Panc1 (cell line): ENCODE measurements around the gene OTOG. TPM values are rescaled to one million over a fixed set of nuclear protein-coding genes. Genes with fewer than 3 reads are reported as not detected.

Experiments
- ATAC-seq: fragments of 200-7000 bp; cut with Tn5 transposase; 2 replicates; pipeline ENCODE4 v1.9.1; 2020; ENCODE audit warnings: mild to moderate bottlenecking, moderate library complexity
- BruUV-seq: library from RNA; stranded (reverse); fragments of 400-500 nt; replicated peaks from 2 replicates; lab custom pipeline; 2021; lab: Mats Ljungman, UMichigan
- CTCF ChIA-PET: fragments of 300-600 bp; sonication (Branson Sonifier 250); formaldehyde crosslinking; loops from one replicate; lab custom pipeline; 2022; ENCODE audit warnings: antibody characterized with exemption; lab: Charles Lee
- POLR2A ChIA-PET: fragments of 300-600 bp; sonication (Branson Sonifier 250); formaldehyde crosslinking; loops from one replicate; lab custom pipeline; 2022; ENCODE audit warnings: antibody characterized with exemption; lab: Charles Lee
- DNase-seq: peaks from one replicate; pipeline ENCODE4 v3.0.0-alpha.2; 2010; ENCODE audit warnings: low read depth, low spot score
- H3K27ac ChIP-seq: 2 replicates; pipeline ENCODE4 v1.5.1; 2011; ENCODE audit warnings: mild to moderate bottlenecking, low read length, inconsistent platforms
- H3K27me3 ChIP-seq: fragments of 200-500 bp; sonication (Bioruptor generic); 2 replicates; pipeline ENCODE4 v1.6.0; 2014; ENCODE audit warnings: low read length, inconsistent platforms; ENCODE audit not compliant: control insufficient read depth, insufficient read depth
- H3K36me3 ChIP-seq: fragments of 200-500 bp; sonication (Bioruptor generic); 2 replicates; pipeline ENCODE4 v1.5.1; 2014; ENCODE audit warnings: inconsistent platforms, mild to moderate bottlenecking, low read length, moderate library complexity; ENCODE audit not compliant: control insufficient read depth, insufficient read depth
- H3K4me1 ChIP-seq: 2 replicates; pipeline ENCODE4 v1.5.1; 2011; ENCODE audit warnings: inconsistent platforms, mild to moderate bottlenecking, low read length, moderate library complexity; ENCODE audit not compliant: control insufficient read depth, insufficient read depth
- H3K4me3 ChIP-seq, 2 experiments: 2 replicates each; pipeline ENCODE4 v1.5.1; 2011 to 2012; ENCODE audit warnings: low read depth in 2 of 2, low read length in 2 of 2, mild to moderate bottlenecking in 2 of 2, inconsistent platforms in 1 of 2, moderate library complexity in 1 of 2
- H3K9me3 ChIP-seq: fragments of 200-500 bp; sonication (Bioruptor generic); 2 replicates; pipeline ENCODE4 v1.5.1; 2014; ENCODE audit warnings: low read depth, mild to moderate bottlenecking, inconsistent platforms, low read length, moderate library complexity; ENCODE audit not compliant: control insufficient read depth, insufficient read depth
- POLR2AphosphoS5 ChIP-seq: IDR thresholded peaks from 2 replicates; pipeline ENCODE4 v1.6.1; 2012; ENCODE audit warnings: mild to moderate bottlenecking, low read depth, low read length, moderate library complexity
- SIN3A ChIP-seq: IDR thresholded peaks from 2 replicates; pipeline ENCODE4 v1.6.1; 2012; ENCODE audit warnings: low read depth, mild to moderate bottlenecking, low read length, moderate library complexity, borderline replicate concordance; ENCODE audit not compliant: insufficient read depth
- TCF7L2 ChIP-seq: IDR thresholded peaks from 2 replicates; pipeline ENCODE4 v1.6.1; 2011; ENCODE audit warnings: mild to moderate bottlenecking, low read depth, low read length, inconsistent platforms
- in situ Hi-C: cut with HindIII; loops from 2 replicates; pipeline ENCODE4 v1.10.0; 2016; ENCODE audit warnings: low sequenced_read_pairs, low pct_unique_long_range_greater_than_20kb
- intact Hi-C: fragments of 100-400 bp; cut with micrococcal nuclease; formaldehyde crosslinking; loops from one replicate; pipeline ENCODE4 v1.10.0; 2022; ENCODE audit not compliant: unreplicated experiment
- total RNA-seq: library from RNA; stranded (reverse); gene quantifications from one replicate; pipeline ENCODE4 v1.2.1, GENCODE V29; 2021; ENCODE audit not compliant: unreplicated experiment
- TF ChIP-seq, protein P1 (sequence below), 2 experiments: IDR thresholded peaks; 2 replicates each; pipeline ENCODE4 v1.6.1; 2011 to 2012; ENCODE audit warnings: low read depth in 2 of 2, control low read depth in 1 of 2, low read length in 1 of 2, mild to moderate bottlenecking in 1 of 2, moderate library complexity in 1 of 2; ENCODE audit not compliant: insufficient read depth in 1 of 2
- TF ChIP-seq, protein P2 (sequence below): fragments of 450-650 bp; IDR thresholded peaks from 2 replicates; pipeline ENCODE4 v1.5.1; 2017; ENCODE audit warnings: mild to moderate bottlenecking

OTOG gene
- total RNA-seq, 1 experiment from 2014 or later = not detected

DNA sequence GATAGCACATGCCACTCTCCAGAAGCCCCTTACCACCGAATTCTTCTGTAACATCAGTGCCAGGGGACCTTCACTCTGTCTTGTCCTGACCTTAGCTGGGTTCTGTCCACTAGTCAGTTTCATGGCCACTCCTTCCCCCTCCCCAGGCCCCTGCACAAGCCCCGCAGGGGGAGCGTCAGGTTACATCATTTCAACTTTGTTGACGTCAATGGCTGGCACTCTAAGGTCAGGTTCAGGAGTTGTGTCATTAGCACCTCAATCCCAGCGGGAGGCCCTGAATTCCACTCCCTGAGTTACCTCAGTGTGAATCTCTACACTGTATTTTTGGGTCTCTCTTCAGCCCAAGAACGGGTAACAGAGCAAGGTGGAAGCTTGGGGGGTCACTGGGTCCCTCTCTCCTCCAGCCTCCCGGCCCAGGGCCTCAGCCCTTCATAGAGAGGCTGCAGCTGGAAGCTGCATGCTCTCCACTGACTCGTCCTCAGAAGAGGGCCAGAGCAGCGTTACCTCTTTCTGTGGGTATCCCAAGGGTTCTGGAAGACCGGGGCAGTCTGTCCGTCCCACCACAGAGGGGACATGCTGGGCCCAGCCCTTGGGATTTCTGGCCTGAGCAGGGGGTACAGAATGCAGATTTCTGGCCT is 13.2 kb upstream of the OTOG start:
- Histone ChIP-seq H3K36me3 (no peaks in the 10 kb centered on the region), H3K27ac (no peak overlapping the region), H3K9me3 (no peaks in the 10 kb centered on the region), H3K4me3 (no peak overlapping the region), H3K27me3 (peaks cover 3% of the 10 kb centered on the region), H3K4me1 (no peaks in the 10 kb centered on the region)
- BruUV-seq = no TSS peak
- ChIA-PET CTCF (no interaction called here), POLR2A (no interaction called here)
- no peak for DNase-seq
- ATAC-seq = no peak
- in situ Hi-C loops (no loop called here), intact Hi-C loops (no loop called here)
- no peak for TF ChIP-seq TCF7L2
- TF ChIP-seq, protein P1, sequence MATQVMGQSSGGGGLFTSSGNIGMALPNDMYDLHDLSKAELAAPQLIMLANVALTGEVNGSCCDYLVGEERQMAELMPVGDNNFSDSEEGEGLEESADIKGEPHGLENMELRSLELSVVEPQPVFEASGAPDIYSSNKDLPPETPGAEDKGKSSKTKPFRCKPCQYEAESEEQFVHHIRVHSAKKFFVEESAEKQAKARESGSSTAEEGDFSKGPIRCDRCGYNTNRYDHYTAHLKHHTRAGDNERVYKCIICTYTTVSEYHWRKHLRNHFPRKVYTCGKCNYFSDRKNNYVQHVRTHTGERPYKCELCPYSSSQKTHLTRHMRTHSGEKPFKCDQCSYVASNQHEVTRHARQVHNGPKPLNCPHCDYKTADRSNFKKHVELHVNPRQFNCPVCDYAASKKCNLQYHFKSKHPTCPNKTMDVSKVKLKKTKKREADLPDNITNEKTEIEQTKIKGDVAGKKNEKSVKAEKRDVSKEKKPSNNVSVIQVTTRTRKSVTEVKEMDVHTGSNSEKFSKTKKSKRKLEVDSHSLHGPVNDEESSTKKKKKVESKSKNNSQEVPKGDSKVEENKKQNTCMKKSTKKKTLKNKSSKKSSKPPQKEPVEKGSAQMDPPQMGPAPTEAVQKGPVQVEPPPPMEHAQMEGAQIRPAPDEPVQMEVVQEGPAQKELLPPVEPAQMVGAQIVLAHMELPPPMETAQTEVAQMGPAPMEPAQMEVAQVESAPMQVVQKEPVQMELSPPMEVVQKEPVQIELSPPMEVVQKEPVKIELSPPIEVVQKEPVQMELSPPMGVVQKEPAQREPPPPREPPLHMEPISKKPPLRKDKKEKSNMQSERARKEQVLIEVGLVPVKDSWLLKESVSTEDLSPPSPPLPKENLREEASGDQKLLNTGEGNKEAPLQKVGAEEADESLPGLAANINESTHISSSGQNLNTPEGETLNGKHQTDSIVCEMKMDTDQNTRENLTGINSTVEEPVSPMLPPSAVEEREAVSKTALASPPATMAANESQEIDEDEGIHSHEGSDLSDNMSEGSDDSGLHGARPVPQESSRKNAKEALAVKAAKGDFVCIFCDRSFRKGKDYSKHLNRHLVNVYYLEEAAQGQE (IDR thresholded peaks at IDR 0.05; ENCODE audit: insufficient read depth in 1 of 2, low read depth in 2 of 2, low read length in 1 of 2) = no peak
- TF ChIP-seq POLR2AphosphoS5 = no peak

DNA sequence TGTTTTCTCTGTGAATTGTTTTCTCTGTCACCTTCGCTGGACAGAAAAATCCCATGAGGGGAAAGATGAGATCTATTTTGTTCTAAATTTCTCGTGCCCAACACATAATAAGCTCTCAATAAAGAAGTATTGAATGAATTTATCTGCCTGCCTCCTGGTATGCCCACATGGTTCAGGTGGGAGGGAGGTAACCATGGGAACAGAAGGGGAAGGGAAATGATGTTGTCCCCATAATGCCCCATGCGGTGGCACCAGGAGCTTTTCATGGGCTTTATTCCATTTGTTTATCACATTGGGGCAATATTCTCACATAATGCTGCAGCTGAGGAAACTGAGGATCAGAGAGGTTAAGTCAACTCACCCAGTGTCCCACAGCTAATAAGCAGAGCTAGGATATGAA is 11.6 kb upstream of the OTOG start:
- Histone ChIP-seq H3K9me3 (no peaks in the 10 kb centered on the region), H3K27me3 (peaks cover 3% of the 10 kb centered on the region), H3K4me1 (no peaks in the 10 kb centered on the region), H3K4me3 (no peak overlapping the region), H3K27ac (no peak overlapping the region), H3K36me3 (no peaks in the 10 kb centered on the region)
- in situ Hi-C loops = no loop called here
- DNase-seq (no peak), ATAC-seq (no peak)
- no TSS peak for BruUV-seq
- intact Hi-C loops = no loop called here
- ChIA-PET POLR2A (no interaction called here), CTCF (no interaction called here)
- TF ChIP-seq POLR2AphosphoS5 (no peak), SIN3A (no peak), TCF7L2 (no peak)
- TF ChIP-seq, protein P2, sequence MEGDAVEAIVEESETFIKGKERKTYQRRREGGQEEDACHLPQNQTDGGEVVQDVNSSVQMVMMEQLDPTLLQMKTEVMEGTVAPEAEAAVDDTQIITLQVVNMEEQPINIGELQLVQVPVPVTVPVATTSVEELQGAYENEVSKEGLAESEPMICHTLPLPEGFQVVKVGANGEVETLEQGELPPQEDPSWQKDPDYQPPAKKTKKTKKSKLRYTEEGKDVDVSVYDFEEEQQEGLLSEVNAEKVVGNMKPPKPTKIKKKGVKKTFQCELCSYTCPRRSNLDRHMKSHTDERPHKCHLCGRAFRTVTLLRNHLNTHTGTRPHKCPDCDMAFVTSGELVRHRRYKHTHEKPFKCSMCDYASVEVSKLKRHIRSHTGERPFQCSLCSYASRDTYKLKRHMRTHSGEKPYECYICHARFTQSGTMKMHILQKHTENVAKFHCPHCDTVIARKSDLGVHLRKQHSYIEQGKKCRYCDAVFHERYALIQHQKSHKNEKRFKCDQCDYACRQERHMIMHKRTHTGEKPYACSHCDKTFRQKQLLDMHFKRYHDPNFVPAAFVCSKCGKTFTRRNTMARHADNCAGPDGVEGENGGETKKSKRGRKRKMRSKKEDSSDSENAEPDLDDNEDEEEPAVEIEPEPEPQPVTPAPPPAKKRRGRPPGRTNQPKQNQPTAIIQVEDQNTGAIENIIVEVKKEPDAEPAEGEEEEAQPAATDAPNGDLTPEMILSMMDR = no peak
- TF ChIP-seq, protein P1 (IDR thresholded peaks at IDR 0.05; ENCODE audit: insufficient read depth in 1 of 2, low read depth in 2 of 2, low read length in 1 of 2) = no peak
